ENCODE measurements around the gene TJP3. TPM values are rescaled to one million over a fixed set of nuclear protein-coding genes. Genes with fewer than 3 reads are reported as not detected.

The TJP3 gene
- total and polyA plus RNA-seq, 10 of the 15 experiments (the other 5 are each of a cell fraction or from before 2014, with no cell fraction given): 0.04 to 1.2 (median 0.29) TPM; not detected in 6

GRCh38 chr19:3658870-3659745 lies 49.1 kb upstream of the TJP3 start (continued):
- TF ChIP-seq PKNOX1 (IDR thresholded peaks at IDR 0.05) (no peak), TCF7 (IDR thresholded peaks at IDR 0.05; ENCODE audit: borderline replicate concordance) (no peak), PAX5 (IDR thresholded peaks at IDR 0.05; ENCODE audit: borderline replicate concordance, low read depth, low read length) (no peak), RAD21 (IDR thresholded peaks at IDR 0.05; ENCODE audit: insufficient read depth, low read depth, low read length) (no peak)

GRCh38 chr19:3659746-3660112 lies 48.5 kb upstream of the TJP3 start:
- no TSS peak for BruUV-seq (replicated peaks)
- TF ChIP-seq RUNX3 (IDR thresholded peaks at IDR 0.05; ENCODE audit: low read length) (no peak), ZBED1 (IDR thresholded peaks at IDR 0.05; ENCODE audit: borderline replicate concordance) (no peak), YBX1 (IDR thresholded peaks at IDR 0.05) (no peak), TBL1XR1 (IDR thresholded peaks at IDR 0.05; ENCODE audit: low read depth, low read length) (no peak), ESRRA (IDR thresholded peaks at IDR 0.05; ENCODE audit: low read length) (no peak), ZBTB33 (IDR thresholded peaks at IDR 0.05) (no peak), PAX8 (IDR thresholded peaks at IDR 0.05) (no peak), IKZF1 (conservative IDR thresholded peaks at IDR 0.05) (no peak), BMI1 (IDR thresholded peaks at IDR 0.05; ENCODE audit: borderline replicate concordance) (no peak), NBN (IDR thresholded peaks at IDR 0.05) (no peak), ZNF217 (IDR thresholded peaks at IDR 0.05) (no peak), NR2C2 (IDR thresholded peaks at IDR 0.05; ENCODE audit: borderline replicate concordance, control insufficient read depth, insufficient read length, low read depth) (no peak), ZBTB11 (CRISPR knock-in tag; IDR thresholded peaks at IDR 0.05) (no peak), JUND (IDR thresholded peaks at IDR 0.05; ENCODE audit: low read depth, low read length) (no peak), LARP7 (IDR thresholded peaks at IDR 0.05) (no peak)

More at GRCh38 chr19:3659746-3660112, 48.5 kb upstream of the TJP3 start:
- SMC1A ChIA-PET (ENCODE audit: uncharacterized antibody, unreplicated experiment): no interaction called here
- Histone ChIP-seq H3K4me3 (no peak overlapping the region), H3K27ac (ENCODE audit: control insufficient read depth, insufficient read depth) (no peak overlapping the region), H3K4me2 (ENCODE audit: control insufficient read depth, insufficient read depth) (no peak overlapping the region), H3K9ac (ENCODE audit: control insufficient read depth, insufficient read depth, low read length) (no peak overlapping the region), H3K27me3 (replicated peaks in 1 of 2; ENCODE audit: control insufficient read depth in 2 of 2, insufficient read depth in 2 of 2, low read length in 1 of 2) (no peaks in the 10 kb centered on the region), H2AFZ (ENCODE audit: control insufficient read depth, low read depth, low read length) (no peak overlapping the region), H4K20me1 (ENCODE audit: control insufficient read depth, insufficient read depth) (no peaks in the 10 kb centered on the region), H3K36me3 (ENCODE audit: control insufficient read depth in 2 of 2, insufficient read depth in 2 of 2, low read length in 1 of 2) (peaks cover 3 to 6% of the 10 kb centered on the region in 2 experiments; a peak in 3 of 4 replicates), H3K4me1 (ENCODE audit: control insufficient read depth, insufficient read depth, low read length) (peaks cover under 1% of the 10 kb centered on the region), H3K9me3 (replicated peaks; ENCODE audit: control insufficient read depth, insufficient read depth, low read length) (no peaks in the 10 kb centered on the region; the same call in 2 of the 3 replicates), H3K79me2 (ENCODE audit: control insufficient read depth, insufficient read depth, low read length) (no peaks in the 10 kb centered on the region)
- ATAC-seq (no peak), DNase-seq (ENCODE audit: low read depth, low spot score) (no peak), FAIRE-seq (no peak)
- WGBS (ENCODE audit: insufficient coverage, insufficient replicate concordance, low lambda C conversion rate, missing lambda C conversion rate): 97% methylated on average over 22 of the region's 22 CpGs
- in situ Hi-C loops (cut with MboI) (loop anchor here (5.0 to 10.0 kb wide), 2 partner anchors 43 to 545 kb away; partner anchors contain the start of gene PIP5K1C), intact Hi-C loops (cut with micrococcal nuclease; ENCODE audit: unreplicated experiment) (no loop called here)
- POLR2A ChIA-PET: interaction anchor here (0.6 kb wide), 1 partner anchor 57 kb away, joined by 4 read pairs; no protein-coding TSS in a partner anchor
- RAD21 ChIA-PET (ENCODE audit: unreplicated experiment): no interaction called here
- CTCF ChIA-PET: no interaction called here

Data from GM12878 (cell line).